Measurements from ENCODE around the gene DAPK2. TPM values are rescaled to one million over a fixed set of nuclear protein-coding genes. Genes with fewer than 3 reads are reported as not detected.

The DAPK2 gene
- total RNA-seq, 1 donor from 2014 or later: 1.6 TPM

- no peak for DNase-seq (ENCODE audit: low spot score)
- Mint-ChIP-seq H3K27me3 (ENCODE audit: low read depth) (no peaks in the 10 kb centered on the region), H3K4me3 (ENCODE audit: unreplicated experiment) (no peak overlapping the region), H3K36me3 (ENCODE audit: low read depth) (no peaks in the 10 kb centered on the region), H3K4me1 (ENCODE audit: low read depth) (peaks cover 10% of the 10 kb centered on the region), H3K9me3 (ENCODE audit: low read depth) (no peaks in the 10 kb centered on the region), H3K27ac (ENCODE audit: unreplicated experiment) (no peak overlapping the region)
- TF ChIP-seq CTCF (IDR thresholded peaks at IDR 0.05): no peak
These were observed 48.4 kb downstream of the DAPK2 start for GRCh38 chr15:63997715-63998442.

- H3K36me3 Mint-ChIP-seq (ENCODE audit: low read depth): no peaks in the 10 kb centered on the region
- no peak for TF ChIP-seq CTCF (IDR thresholded peaks at IDR 0.05)
- H3K9me3 Mint-ChIP-seq (ENCODE audit: low read depth): no peaks in the 10 kb centered on the region
- H3K4me1 Mint-ChIP-seq (ENCODE audit: low read depth): peaks cover 15% of the 10 kb centered on the region
- H3K27ac Mint-ChIP-seq (ENCODE audit: unreplicated experiment): no peak overlapping the region
- H3K27me3 Mint-ChIP-seq (ENCODE audit: low read depth): no peaks in the 10 kb centered on the region
- no peak overlapping the region for H3K4me3 Mint-ChIP-seq (ENCODE audit: unreplicated experiment)
- DNase-seq (ENCODE audit: low spot score): no peak
These were observed 49.4 kb downstream of the DAPK2 start for GRCh38 chr15:63996794-63997357.

GRCh38 chr15:63995789-63996188 is 50.5 kb downstream of the DAPK2 start:
- no peak for TF ChIP-seq CTCF (IDR thresholded peaks at IDR 0.05)
- H3K9me3 Mint-ChIP-seq (ENCODE audit: low read depth): no peaks in the 10 kb centered on the region
- H3K4me1 Mint-ChIP-seq (ENCODE audit: low read depth): peaks cover 19% of the 10 kb centered on the region
- H3K27me3 Mint-ChIP-seq (ENCODE audit: low read depth): no peaks in the 10 kb centered on the region
- H3K4me3 Mint-ChIP-seq (ENCODE audit: unreplicated experiment): no peak overlapping the region
- no peak for DNase-seq (ENCODE audit: low spot score)
- no peaks in the 10 kb centered on the region for H3K36me3 Mint-ChIP-seq (ENCODE audit: low read depth)
- no peak overlapping the region for H3K27ac Mint-ChIP-seq (ENCODE audit: unreplicated experiment)

GRCh38 chr15:63994073-63994600 is 52.1 kb downstream of the DAPK2 start:
- Mint-ChIP-seq H3K27ac (ENCODE audit: unreplicated experiment) (no peak overlapping the region), H3K9me3 (ENCODE audit: low read depth) (no peaks in the 10 kb centered on the region), H3K36me3 (ENCODE audit: low read depth) (no peaks in the 10 kb centered on the region), H3K4me3 (ENCODE audit: unreplicated experiment) (no peak overlapping the region), H3K27me3 (ENCODE audit: low read depth) (no peaks in the 10 kb centered on the region), H3K4me1 (ENCODE audit: low read depth) (peaks cover 15% of the 10 kb centered on the region)
- TF ChIP-seq CTCF (IDR thresholded peaks at IDR 0.05): no peak
- no peak for DNase-seq (ENCODE audit: low spot score)

- no peaks in the 10 kb centered on the region for H3K9me3 Mint-ChIP-seq (ENCODE audit: low read depth)
- no peaks in the 10 kb centered on the region for H3K27me3 Mint-ChIP-seq (ENCODE audit: low read depth)
These were observed 54.0 kb downstream of the DAPK2 start for GRCh38 chr15:63992300-63992699.

More at GRCh38 chr15:63992300-63992699, 54.0 kb downstream of the DAPK2 start:
- no peak for DNase-seq (ENCODE audit: low spot score)
- no peak for TF ChIP-seq CTCF (IDR thresholded peaks at IDR 0.05)
- Mint-ChIP-seq H3K4me1 (ENCODE audit: low read depth) (peaks cover 9% of the 10 kb centered on the region), H3K27ac (ENCODE audit: unreplicated experiment) (no peak overlapping the region), H3K36me3 (ENCODE audit: low read depth) (no peaks in the 10 kb centered on the region), H3K4me3 (ENCODE audit: unreplicated experiment) (no peak overlapping the region)

All from chondrocyte (in vitro differentiated cells).